NCI-H82 treated with DMSO at 0.1 percent for 48 hours (cell line): Measurements from ENCODE around the gene ELP1.

ENCODE experiments used
- DNase-seq: peaks from one replicate; lab custom pipeline; 2025; ENCODE audit not compliant: unreplicated experiment; lab: John Stamatoyannopoulos, UW

The ELP1 gene

DNA sequence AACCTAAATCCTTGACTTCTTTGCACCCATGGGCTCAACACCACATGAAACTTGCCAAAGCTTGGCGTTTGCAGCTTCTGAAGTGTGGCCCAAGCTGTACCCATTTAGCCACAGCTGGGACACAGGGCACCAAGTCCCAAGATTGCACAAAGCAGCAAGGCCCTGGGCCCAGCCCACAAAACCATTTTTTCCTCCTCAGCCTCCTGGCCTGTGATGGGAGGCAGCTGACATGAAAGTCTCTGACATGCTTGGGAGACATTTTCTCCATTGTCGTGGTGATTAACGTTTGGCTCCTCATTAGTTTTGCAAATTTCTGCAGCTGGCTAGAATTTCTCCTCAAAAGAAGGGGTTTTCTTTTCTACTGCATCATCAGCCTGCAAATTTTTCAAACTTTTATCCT lies 110.1 kb downstream of the ELP1 start:
- DNase-seq: no peak
